ENCODE results near the gene SLC31A2.

The SLC31A2 gene

DNA sequence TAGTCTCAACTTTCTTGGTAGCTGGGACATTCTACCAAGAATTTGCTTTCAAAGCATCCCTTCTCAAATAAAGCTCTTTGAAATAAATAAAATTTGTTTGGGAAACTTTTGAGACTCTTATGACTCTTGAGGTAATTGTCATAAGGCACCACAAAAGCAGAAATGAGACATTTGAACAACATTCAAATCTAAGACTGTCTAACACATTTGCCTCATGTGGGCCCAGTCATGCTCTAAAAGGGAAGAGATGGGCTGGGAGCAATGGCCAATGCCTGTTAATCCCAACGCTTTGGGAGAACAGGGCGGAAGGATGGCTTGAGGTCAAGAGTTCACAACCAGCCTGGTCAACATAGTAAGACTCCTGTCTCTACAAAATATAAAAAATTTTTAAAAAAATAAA is 26.4 kb downstream of the SLC31A2 start:
- TF ChIP-seq OSR1 (CRISPR knock-in tag; IDR thresholded peaks at IDR 0.05) (no peak), ZNF8 (CRISPR knock-in tag; IDR thresholded peaks at IDR 0.05) (no peak), CREB5 (CRISPR knock-in tag; IDR thresholded peaks at IDR 0.05; ENCODE audit: low read depth) (no peak), SNAI2 (CRISPR knock-in tag; IDR thresholded peaks at IDR 0.05) (no peak), ZFP3 (CRISPR knock-in tag; IDR thresholded peaks at IDR 0.05) (no peak), ZC3H10 (CRISPR knock-in tag; IDR thresholded peaks at IDR 0.05) (no peak), ARNTL (CRISPR knock-in tag; IDR thresholded peaks at IDR 0.05; ENCODE audit: borderline replicate concordance, low read depth) (no peak), GLIS3 (CRISPR knock-in tag; IDR thresholded peaks at IDR 0.05) (no peak), PATZ1 (CRISPR knock-in tag; IDR thresholded peaks at IDR 0.05; ENCODE audit: borderline replicate concordance) (no peak), RARB (CRISPR knock-in tag; IDR thresholded peaks at IDR 0.05) (no peak), ZNF70 (CRISPR knock-in tag; IDR thresholded peaks at IDR 0.05) (no peak), BACH2 (CRISPR knock-in tag; IDR thresholded peaks at IDR 0.05; ENCODE audit: borderline replicate concordance) (no peak), TCF4 (CRISPR knock-in tag; IDR thresholded peaks at IDR 0.05; ENCODE audit: borderline replicate concordance) (no peak), ZFP30 (CRISPR knock-in tag; IDR thresholded peaks at IDR 0.05) (no peak), TOX (CRISPR knock-in tag; IDR thresholded peaks at IDR 0.05; ENCODE audit: borderline replicate concordance) (no peak), ZNF565 (CRISPR knock-in tag; conservative IDR thresholded peaks at IDR 0.05; ENCODE audit: low read depth) (no peak), ESRRG (CRISPR knock-in tag; IDR thresholded peaks at IDR 0.05) (no peak)
- TF ChIP-seq, protein P1, sequence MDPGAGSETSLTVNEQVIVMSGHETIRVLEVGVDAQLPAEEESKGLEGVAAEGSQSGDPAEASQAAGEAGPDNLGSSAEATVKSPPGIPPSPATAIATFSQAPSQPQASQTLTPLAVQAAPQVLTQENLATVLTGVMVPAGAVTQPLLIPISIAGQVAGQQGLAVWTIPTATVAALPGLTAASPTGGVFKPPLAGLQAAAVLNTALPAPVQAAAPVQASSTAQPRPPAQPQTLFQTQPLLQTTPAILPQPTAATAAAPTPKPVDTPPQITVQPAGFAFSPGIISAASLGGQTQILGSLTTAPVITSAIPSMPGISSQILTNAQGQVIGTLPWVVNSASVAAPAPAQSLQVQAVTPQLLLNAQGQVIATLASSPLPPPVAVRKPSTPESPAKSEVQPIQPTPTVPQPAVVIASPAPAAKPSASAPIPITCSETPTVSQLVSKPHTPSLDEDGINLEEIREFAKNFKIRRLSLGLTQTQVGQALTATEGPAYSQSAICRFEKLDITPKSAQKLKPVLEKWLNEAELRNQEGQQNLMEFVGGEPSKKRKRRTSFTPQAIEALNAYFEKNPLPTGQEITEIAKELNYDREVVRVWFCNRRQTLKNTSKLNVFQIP (CRISPR knock-in tag; IDR thresholded peaks at IDR 0.05; ENCODE audit: borderline replicate concordance, low read depth): no peak
- TF ChIP-seq, protein P2, sequence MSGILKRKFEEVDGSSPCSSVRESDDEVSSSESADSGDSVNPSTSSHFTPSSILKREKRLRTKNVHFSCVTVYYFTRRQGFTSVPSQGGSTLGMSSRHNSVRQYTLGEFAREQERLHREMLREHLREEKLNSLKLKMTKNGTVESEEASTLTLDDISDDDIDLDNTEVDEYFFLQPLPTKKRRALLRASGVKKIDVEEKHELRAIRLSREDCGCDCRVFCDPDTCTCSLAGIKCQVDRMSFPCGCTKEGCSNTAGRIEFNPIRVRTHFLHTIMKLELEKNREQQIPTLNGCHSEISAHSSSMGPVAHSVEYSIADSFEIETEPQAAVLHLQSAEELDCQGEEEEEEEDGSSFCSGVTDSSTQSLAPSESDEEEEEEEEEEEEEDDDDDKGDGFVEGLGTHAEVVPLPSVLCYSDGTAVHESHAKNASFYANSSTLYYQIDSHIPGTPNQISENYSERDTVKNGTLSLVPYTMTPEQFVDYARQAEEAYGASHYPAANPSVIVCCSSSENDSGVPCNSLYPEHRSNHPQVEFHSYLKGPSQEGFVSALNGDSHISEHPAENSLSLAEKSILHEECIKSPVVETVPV (CRISPR knock-in tag; IDR thresholded peaks at IDR 0.05): no peak
- ATAC-seq: no peak

- ATAC-seq: no peak; the same call in 2 of the 3 replicates
Observed at GRCh38 chr9:113178087-113178486, 27.3 kb downstream of the SLC31A2 start.

More at GRCh38 chr9:113178087-113178486, 27.3 kb downstream of the SLC31A2 start:
- TF ChIP-seq ZNF8 (CRISPR knock-in tag; IDR thresholded peaks at IDR 0.05) (no peak), ISL1 (CRISPR knock-in tag; IDR thresholded peaks at IDR 0.05) (no peak), PATZ1 (CRISPR knock-in tag; IDR thresholded peaks at IDR 0.05; ENCODE audit: borderline replicate concordance) (no peak), TOX (CRISPR knock-in tag; IDR thresholded peaks at IDR 0.05; ENCODE audit: borderline replicate concordance) (no peak), ZNF70 (CRISPR knock-in tag; IDR thresholded peaks at IDR 0.05) (no peak), ZFP3 (CRISPR knock-in tag; IDR thresholded peaks at IDR 0.05) (no peak)
- TF ChIP-seq, protein P1 (CRISPR knock-in tag; IDR thresholded peaks at IDR 0.05; ENCODE audit: borderline replicate concordance, low read depth): no peak
